OCI-LY7 (cell line): Measurements from ENCODE around the gene TMTC2. TPM values are rescaled to one million over a fixed set of nuclear protein-coding genes. Genes with fewer than 3 reads are reported as not detected.

ENCODE experiments used
- BruUV-seq: library from RNA; stranded (reverse); fragments of 400-500 nt; replicated peaks from 2 replicates; lab custom pipeline; 2021; lab: Mats Ljungman, UMichigan
- CTCF ChIA-PET: fragments of 300-600 bp; sonication (Branson Sonifier 250); formaldehyde crosslinking; loops from one replicate; lab custom pipeline; 2022; ENCODE audit warnings: antibody characterized with exemption; ENCODE audit not compliant: unreplicated experiment; lab: Charles Lee
- POLR2A ChIA-PET: fragments of 300-600 bp; sonication (Branson Sonifier 250); formaldehyde crosslinking; loops from one replicate; lab custom pipeline; 2022; ENCODE audit warnings: antibody characterized with exemption; lab: Charles Lee
- DNase-seq: peaks from one replicate; pipeline ENCODE4 v3.0.0-alpha.2; 2015; ENCODE audit warnings: low spot score
- H2AFZ ChIP-seq: fragments of 200-600 bp; sonication (generic), shearing (Covaris generic); 2 replicates; pipeline ENCODE4 v1.6.1; 2014; ENCODE audit warnings: mild to moderate bottlenecking, antibody characterized with exemption, low read length, moderate library complexity
- H3K27ac ChIP-seq: fragments of 200-600 bp; sonication (generic); 2 replicates; pipeline ENCODE4 v1.5.1; 2014; ENCODE audit warnings: mixed run types, low read depth, mild to moderate bottlenecking, moderate library complexity, low read length, inconsistent platforms; ENCODE audit not compliant: poor library complexity, severe bottlenecking
- H3K36me3 ChIP-seq: fragments of 200-600 bp; sonication (generic); 2 replicates; pipeline ENCODE4 v1.6.1; 2014; ENCODE audit warnings: mild to moderate bottlenecking, antibody characterized with exemption, low read length, moderate library complexity, mixed read lengths; ENCODE audit not compliant: insufficient read depth
- H3K4me1 ChIP-seq: fragments of 200-600 bp; sonication (generic); 2 replicates; pipeline ENCODE4 v1.5.1; 2014; ENCODE audit warnings: mild to moderate bottlenecking, low read length; ENCODE audit not compliant: insufficient read depth, poor library complexity, severe bottlenecking
- H3K4me2 ChIP-seq: fragments of 200-600 bp; sonication (generic); 2 replicates; pipeline ENCODE4 v1.6.1; 2014; ENCODE audit warnings: mild to moderate bottlenecking, low read length
- H3K4me3 ChIP-seq: fragments of 200-600 bp; sonication (generic); 2 replicates; pipeline ENCODE4 v1.5.1; 2014; ENCODE audit warnings: mild to moderate bottlenecking, low read depth, low read length; ENCODE audit not compliant: poor library complexity, severe bottlenecking
- H3K79me2 ChIP-seq: fragments of 200-600 bp; sonication (generic); 2 replicates; pipeline ENCODE4 v1.6.1; 2016; ENCODE audit warnings: low read depth, mild to moderate bottlenecking, low read length, moderate library complexity, mixed read lengths; ENCODE audit not compliant: insufficient read depth
- H3K9me2 ChIP-seq: fragments of 200-600 bp; sonication (generic); 2 replicates; pipeline ENCODE4 v1.6.1; 2016; ENCODE audit warnings: mild to moderate bottlenecking, low read length, mixed read lengths; ENCODE audit not compliant: insufficient read depth
- H3K9me3 ChIP-seq: fragments of 200-600 bp; sonication (generic); 2 replicates; pipeline ENCODE4 v1.6.1; 2014; ENCODE audit warnings: mild to moderate bottlenecking, mixed run types, low read length, mixed read lengths
- H4K20me1 ChIP-seq: fragments of 200-600 bp; sonication (generic); 2 replicates; pipeline ENCODE4 v1.6.1; 2014; ENCODE audit warnings: mild to moderate bottlenecking, antibody characterized with exemption, low read length, moderate library complexity, mixed read lengths; ENCODE audit not compliant: insufficient read depth
- CTCF ChIP-seq: fragments of 200-600 bp; sonication (generic); conservative IDR thresholded peaks from 2 replicates; pipeline ENCODE4 v1.5.1; 2014; ENCODE audit warnings: mild to moderate bottlenecking, antibody characterized with exemption, low read length, moderate library complexity, mixed read lengths
- EZH2phosphoT487 ChIP-seq: fragments of 200-600 bp; sonication (generic); IDR thresholded peaks from 2 replicates; pipeline ENCODE4 v1.6.1; 2018; ENCODE audit warnings: low read depth, borderline replicate concordance, mild to moderate bottlenecking, mixed run types, antibody characterized with exemption, low read length, moderate library complexity, mixed read lengths
- intact Hi-C: fragments of 100-400 bp; cut with micrococcal nuclease; formaldehyde crosslinking; loops from one replicate; pipeline ENCODE4 v1.10.0; 2022; ENCODE audit not compliant: unreplicated experiment
- total RNA-seq, 2 experiments: library from RNA; depleted of rRNA in 1 of 2; stranded (reverse); fragments of >200 nt in 1 of 2; shearing (Covaris generic) in 1 of 2; gene quantifications; 2 replicates each; pipeline ENCODE4 v1.2.3, GENCODE V29; 2014 to 2022

Gene TMTC2
- total RNA-seq, 2 experiments from 2014 or later, result 5.6 to 8.1 TPM

DNA sequence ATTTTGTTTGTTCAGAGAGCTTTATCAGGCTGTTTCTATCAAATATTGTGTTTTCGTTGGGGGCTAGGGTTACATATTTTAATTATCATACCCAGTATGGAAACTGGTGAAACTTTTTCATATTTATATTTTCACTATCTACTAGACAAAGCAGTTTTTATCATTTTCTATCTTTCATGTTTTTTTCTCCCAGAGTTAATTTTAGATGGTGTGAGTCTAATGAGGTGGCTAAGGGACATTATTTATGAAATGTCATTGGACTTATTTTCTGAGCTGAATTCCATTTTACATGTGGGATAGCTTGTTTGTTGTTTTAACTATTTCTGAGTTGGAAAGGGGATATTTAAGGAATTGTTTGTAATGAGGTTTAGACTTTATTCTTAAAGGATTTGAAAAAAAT, 100.3 kb downstream of the TMTC2 start:
- ChIA-PET POLR2A (no interaction called here), CTCF (no interaction called here)
- H3K4me1 ChIP-seq, result no peaks in the 10 kb centered on the region
- no TSS peak for BruUV-seq
- H3K4me3 ChIP-seq, result no peak overlapping the region
- intact Hi-C loops, result no loop called here
- H3K27ac ChIP-seq, result no peak overlapping the region
- H3K9me2 ChIP-seq, result no peaks in the 10 kb centered on the region
- no peak overlapping the region for H3K4me2 ChIP-seq
- H2AFZ ChIP-seq, result no peak overlapping the region
- no peaks in the 10 kb centered on the region for H3K79me2 ChIP-seq
- no peak for TF ChIP-seq CTCF
- no peak for TF ChIP-seq EZH2phosphoT487
- DNase-seq, result no peak
- H3K36me3 ChIP-seq, result no peaks in the 10 kb centered on the region
- no peaks in the 10 kb centered on the region for H3K9me3 ChIP-seq
- no peaks in the 10 kb centered on the region for H4K20me1 ChIP-seq

- CTCF ChIA-PET, result no interaction called here
Observed at GRCh38 chr12:82788594-82788993, 101.9 kb downstream of the TMTC2 start.

More at GRCh38 chr12:82788594-82788993, 101.9 kb downstream of the TMTC2 start:
- H3K9me3 ChIP-seq, result no peaks in the 10 kb centered on the region
- no peaks in the 10 kb centered on the region for H3K36me3 ChIP-seq
- no TSS peak for BruUV-seq
- POLR2A ChIA-PET, result interaction anchor here (0.6 kb wide), 1 partner anchor 165 kb away, joined by 3 read pairs; no protein-coding TSS in a partner anchor
- DNase-seq, result no peak
- intact Hi-C loops, result no loop called here
- H3K79me2 ChIP-seq, result no peaks in the 10 kb centered on the region
- H3K4me2 ChIP-seq, result no peak overlapping the region
- no peaks in the 10 kb centered on the region for H3K9me2 ChIP-seq
- no peaks in the 10 kb centered on the region for H4K20me1 ChIP-seq
- TF ChIP-seq EZH2phosphoT487 (no peak), CTCF (no peak)
- no peak overlapping the region for H2AFZ ChIP-seq
- H3K27ac ChIP-seq, result no peak overlapping the region
- H3K4me1 ChIP-seq, result no peaks in the 10 kb centered on the region
- no peak overlapping the region for H3K4me3 ChIP-seq
